K562 (cell line): ENCODE results near the gene RAPSN. TPM values are rescaled to one million over a fixed set of nuclear protein-coding genes. Genes with fewer than 3 reads are reported as not detected.
A peak's percentile ranks its signal among the peaks of the same experiment; 100 is the strongest.

ENCODE experiments used
- ATAC-seq: fragments of 200-7000 bp; cut with Tn5 transposase; 3 replicates; pipeline ENCODE4 v1.9.1; 2020; ENCODE audit warnings: moderate library complexity
- BruUV-seq: library from RNA; stranded (reverse); fragments of 400-500 nt; replicated peaks from 2 replicates; lab custom pipeline; 2021; lab: Mats Ljungman, UMichigan
- CTCF ChIA-PET: fragments of 300-600 bp; formaldehyde crosslinking; extraction: SDS; loops from one replicate; lab custom pipeline; 2021; ENCODE audit warnings: low intra/inter-chr PET ratio; lab: Yijun Ruan, JAX
- POLR2A ChIA-PET: fragments of 300-600, 350-650 bp; sonication (Branson Sonifier 250); formaldehyde crosslinking; extraction: SDS; loops from one replicate; lab custom pipeline; 2021; ENCODE audit warnings: antibody characterized with exemption, inconsistent platforms; lab: Yijun Ruan, JAX
- DNase-seq, 4 experiments: peaks; one replicate each; pipeline versions ENCODE4 v3.0.0 to v3.0.0-alpha.2; 2011 to 2018; ENCODE audit warnings: low spot score in 3 of 4, mixed read lengths in 3 of 4; ENCODE audit errors: extremely low read depth in 1 of 4
- FAIRE-seq: peaks from 2 replicates; lab custom pipeline; 2011; peaks lifted over from hg19 to GRCh38; lab: Jason Lieb, UNC
- H2AFZ ChIP-seq: 2 replicates; pipeline ENCODE4 v1.6.0; 2011; ENCODE audit warnings: low read depth, low read length, control low read depth, inconsistent platforms
- H3K27ac ChIP-seq: fragments of 200-600 bp; 3 replicates; pipeline ENCODE4 v1.8.0; 2011; ENCODE audit warnings: low read depth, mild to moderate bottlenecking, control low read depth, inconsistent platforms, low read length, moderate library complexity, mixed read lengths; ENCODE audit errors: extremely low read depth
- H3K27me3 ChIP-seq, 2 experiments: fragments of 300-600 bp in 1 of 2; 2 replicates in 1 of 2; 3 replicates in 1 of 2; pipeline versions ENCODE4 v1.6.0 to v1.8.0; 2011; ENCODE audit warnings: inconsistent platforms in 2 of 2, low read length in 2 of 2, mild to moderate bottlenecking in 1 of 2, mixed read lengths in 1 of 2, moderate library complexity in 1 of 2; ENCODE audit not compliant: control insufficient read depth in 2 of 2, insufficient read depth in 2 of 2
- H3K36me3 ChIP-seq: fragments of 300-600 bp; 3 replicates; pipeline ENCODE4 v1.8.0; 2011; ENCODE audit warnings: mild to moderate bottlenecking, low read length, inconsistent platforms; ENCODE audit not compliant: control insufficient read depth, insufficient read depth
- H3K4me1 ChIP-seq, 2 experiments: fragments of 200-600 bp in 1 of 2; replicated peaks in 1 of 2; 2 replicates in 1 of 2; 3 replicates in 1 of 2; pipeline versions ENCODE4 v1.5.1 to v1.8.0; 2011; ENCODE audit warnings: inconsistent platforms in 2 of 2, low read length in 2 of 2, mild to moderate bottlenecking in 1 of 2, mixed read lengths in 1 of 2, moderate library complexity in 1 of 2; ENCODE audit not compliant: control insufficient read depth in 2 of 2, insufficient read depth in 2 of 2
- H3K4me2 ChIP-seq: 2 replicates; pipeline ENCODE4 v1.6.1; 2011; ENCODE audit warnings: low read length, control low read depth, inconsistent platforms, mixed read lengths; ENCODE audit not compliant: insufficient read depth
- H3K4me3 ChIP-seq: fragments of 200-600 bp; sonication (generic), shearing (Covaris generic); 2 replicates; pipeline ENCODE4 v1.5.1; 2016; ENCODE audit warnings: control low read depth, inconsistent platforms
- H3K79me2 ChIP-seq: fragments of 200-600 bp; 3 replicates; pipeline ENCODE4 v1.8.0; 2011; ENCODE audit warnings: low read length, inconsistent platforms; ENCODE audit not compliant: control insufficient read depth, insufficient read depth
- H3K9ac ChIP-seq, 2 experiments: 2 replicates each; pipeline versions ENCODE4 v1.6.0 to v1.6.1; 2011; ENCODE audit warnings: low read depth in 2 of 2, low read length in 2 of 2, control low read depth in 1 of 2, inconsistent platforms in 1 of 2, mild to moderate bottlenecking in 1 of 2, mixed read lengths in 1 of 2; ENCODE audit not compliant: insufficient read depth in 1 of 2
- H3K9me1 ChIP-seq: one replicate; pipeline ENCODE4 v1.6.0; 2011; ENCODE audit warnings: inconsistent platforms, mild to moderate bottlenecking, low read length, moderate library complexity; ENCODE audit not compliant: control insufficient read depth, insufficient read depth
- H3K9me3 ChIP-seq: replicated peaks from 2 replicates; pipeline ENCODE4 v1.5.1; 2011; ENCODE audit warnings: low read depth, low read length, inconsistent platforms; ENCODE audit not compliant: control insufficient read depth, insufficient read depth
- H4K20me1 ChIP-seq: replicated peaks from 2 replicates; pipeline ENCODE4 v1.6.1; 2011; ENCODE audit warnings: low read length, inconsistent platforms, mixed read lengths; ENCODE audit not compliant: control insufficient read depth, insufficient read depth
- ARID3A ChIP-seq: IDR thresholded peaks from 2 replicates; pipeline ENCODE4 v1.6.1; 2012; ENCODE audit warnings: low read depth, low read length, improper control_type of control experiment, borderline replicate concordance
- BHLHE40 ChIP-seq: IDR thresholded peaks from 2 replicates; pipeline ENCODE4 v1.6.1; 2011; ENCODE audit warnings: low read length, improper control_type of control experiment
- FOXJ3 ChIP-seq: sonication (generic); formaldehyde crosslinking; IDR thresholded peaks from 2 replicates; pipeline ENCODE4 v1.4.0; 2020; ENCODE audit warnings: mild to moderate bottlenecking, missing genetic modification reagents
- HNRNPL ChIP-seq: fragments of 200-400 bp; formaldehyde crosslinking; IDR thresholded peaks from 2 replicates; pipeline ENCODE4 v1.6.1; 2017; ENCODE audit warnings: low read depth, mild to moderate bottlenecking, low read length
- KDM4B ChIP-seq, 2 experiments: fragments of 450-650 bp in 1 of 2; sonication (generic) in 1 of 2; IDR thresholded peaks; 2 replicates each; pipeline ENCODE4 v1.6.1; 2016 to 2017; ENCODE audit warnings: borderline replicate concordance in 2 of 2, antibody characterized with exemption in 1 of 2, low read depth in 1 of 2, mild to moderate bottlenecking in 1 of 2
- NUFIP1 ChIP-seq: fragments of 450-650 bp; IDR thresholded peaks from 2 replicates; pipeline ENCODE4 v1.6.1; 2018; ENCODE audit not compliant: partially characterized antibody
- RBFOX2 ChIP-seq: fragments of 200-400 bp; formaldehyde crosslinking; IDR thresholded peaks from 2 replicates; pipeline ENCODE4 v1.6.1; 2017; ENCODE audit warnings: low read depth, mild to moderate bottlenecking, low read length, moderate library complexity
- RBM25 ChIP-seq: fragments of 200-400 bp; formaldehyde crosslinking; IDR thresholded peaks from 2 replicates; pipeline ENCODE4 v1.6.1; 2018; ENCODE audit warnings: low read length, low read depth, moderate library complexity; ENCODE audit not compliant: severe bottlenecking
- RFX1 ChIP-seq: fragments of 450-650 bp; IDR thresholded peaks from 2 replicates; pipeline ENCODE4 v1.6.1; 2016; ENCODE audit warnings: mild to moderate bottlenecking, moderate library complexity
- ZNF407 ChIP-seq: fragments of 450-650 bp; IDR thresholded peaks from 2 replicates; pipeline ENCODE4 v1.6.1; 2016; ENCODE audit warnings: low read depth
- WGBS: fragments of 100-300 bp; shearing (Covaris generic); methylation state at CpG from one replicate; pipeline ENCODE4 v1.1.6; 2016; ENCODE audit warnings: low coverage, mixed read lengths; ENCODE audit not compliant: insufficient coverage; ENCODE audit errors: missing lambda C conversion rate; 5-methylcytosine and 5-hydroxymethylcytosine counted together
- in situ Hi-C: fragments of 300-500 bp; cut with MboI; formaldehyde crosslinking; loops from 4 replicates; pipeline ENCODE4 v1.15.0; 2018; ENCODE audit warnings: inconsistent platforms, mixed read lengths
- intact Hi-C: fragments of 100-400 bp; cut with micrococcal nuclease; formaldehyde crosslinking; loops from 2 replicates; pipeline ENCODE4 v1.14.2; 2022
- polyA plus RNA-seq, 8 experiments: library from polyadenylated mRNA; depleted of rRNA in 4 of 8; stranded (reverse) in 5 of 8; unstranded in 3 of 8; fragments of >200 nt; fragmentation: Nextera tagmentation in 2 of 8; fragmentation: Illumina TruSeq in 1 of 8; extraction: Ambion mirVana in 2 of 8; extraction: Trizol in 1 of 8; gene quantifications; 2 replicates each; pipeline versions ENCODE4 v1.2.1 to v1.2.3, GENCODE V29; 2011 to 2014; ENCODE audit warnings: inconsistent platforms in 1 of 8, missing spikeins in 1 of 8
- total RNA-seq, 7 experiments: library from RNA; depleted of rRNA in 6 of 7; stranded (reverse); fragments of >200 nt in 6 of 7; fragmentation: Illumina TruSeq in 2 of 7; extraction: Trizol in 2 of 7; gene quantifications; 2 replicates each; pipeline versions ENCODE4 v1.2.1 to v1.2.3, GENCODE V29; 2011 to 2021; ENCODE audit warnings: low replicate concordance in 1 of 7

RAPSN gene
- total and polyA plus RNA-seq, 9 of the 15 experiments (the other 6 are each of a cell fraction or from before 2014, with no cell fraction given): 0.06 to 0.11 TPM; not detected in 7

GRCh38 chr11:47407746-47408590 is 41.0 kb downstream of the RAPSN start, which contains the start of gene SLC39A13:
TSS of gene SLC39A13 (plus strand) at chr11:47408590. CDS start at chr11:47410095, 1,505 bp downstream.
- intact Hi-C loops: loop anchor here (1.0 to 10.0 kb wide), 4 partner anchors 34 to 231 kb away; partner anchors contain the start of genes ARFGAP2 and MYBPC3
- Histone ChIP-seq H2AFZ (peak within 1 kb of the TSS; percentile 95), H3K36me3 (no peaks in the 10 kb centered on the region), H3K9ac (peak within 1 kb of the TSS; percentile 91 to 96), H3K4me3 (peak within 1 kb of the TSS; percentile 62), H4K20me1 (no peaks in the 10 kb centered on the region), H3K27me3 (no peaks in the 10 kb centered on the region), H3K27ac (peak within 1 kb of the TSS; percentile 98), H3K9me1 (no peaks in the 10 kb centered on the region), H3K4me2 (peak within 1 kb of the TSS; percentile 100), H3K9me3 (no peaks in the 10 kb centered on the region), H3K79me2 (peaks cover 7% of the 10 kb centered on the region; the same call in 2 of the 3 replicates), H3K4me1 (peaks cover 28 to 54% of the 10 kb centered on the region in 2 experiments)
- 1% methylated on average over 42 of the region's 70 CpGs for WGBS
- in situ Hi-C loops: loop anchor here (5.0 kb wide), 1 partner anchor 36 kb away; no protein-coding TSS in a partner anchor
- ChIA-PET CTCF (interaction anchor here (0.6 to 1.3 kb wide), 5 partner anchors 33 to 347 kb away, joined by 3 to 11 read pairs (median 4); no protein-coding TSS in a partner anchor), POLR2A (interaction anchor here (0.6 to 3.3 kb wide), 6 partner anchors 9 to 1027 kb away, joined by 3 to 16 read pairs (median 3); partner anchors contain the start of genes MDK and SPI1)
- ATAC-seq: peak; percentile 95
- FAIRE-seq: peak; percentile 82
- TSS peak; percentile 96 for BruUV-seq
- DNase-seq: peak; percentile 95 to 98 (median 96)
- TF ChIP-seq ARID3A (no peak), RFX1 (no peak), RBFOX2 (peak; percentile 91), ZNF407 (no peak), KDM4B (IDR thresholded peaks at IDR 0.05; ENCODE audit: borderline replicate concordance in 2 of 2, low read depth in 1 of 2) (peak in 1 of 2 experiments; percentile 96; a peak in 1 of 4 replicates), BHLHE40 (peak; percentile 51), HNRNPL (peak; percentile 87), FOXJ3 (CRISPR knock-in tag) (no peak), NUFIP1 (no peak), RBM25 (peak; percentile 58)
